Psoas muscle (tissue), 8 donors: ENCODE results near the gene CRTAP. TPM values are rescaled to one million over a fixed set of nuclear protein-coding genes. Genes with fewer than 3 reads are reported as not detected.
"Not testable (repeated sequence)": the region's sequence is repeated elsewhere in the genome, so short reads cannot be mapped to it uniquely, and the experiment has no call there.

ENCODE experiments used
- ATAC-seq, 4 donors: fragments of 200-7000 bp; cut with Tn5 transposase; one replicate each; pipeline ENCODE4 v1.9.1; 2020; ENCODE audit warnings: moderate library complexity in 3 of 4, mild to moderate bottlenecking in 2 of 4
- DNase-seq, 2 donors: peaks; one replicate each; pipeline ENCODE4 v3.0.0-alpha.2; 2020
- H3K27ac ChIP-seq: fragments of 200-600 bp; one replicate; pipeline ENCODE4 v1.8.0; 2022
- H3K27me3 ChIP-seq, 3 donors: fragments of 200-600 bp in 1 of 3; one replicate each; pipeline versions ENCODE4 v1.6.1 to v1.8.0; 2013 to 2022; ENCODE audit warnings: low read length in 2 of 3, mild to moderate bottlenecking in 2 of 3, moderate library complexity in 1 of 3; ENCODE audit not compliant: insufficient read depth in 3 of 3
- H3K36me3 ChIP-seq, 2 donors: fragments of 200-600 bp in 1 of 2; one replicate each; pipeline versions ENCODE4 v1.6.1 to v1.8.0; 2013 to 2022; ENCODE audit warnings: low read depth in 1 of 2, mild to moderate bottlenecking in 1 of 2, moderate library complexity in 1 of 2; ENCODE audit not compliant: insufficient read depth in 1 of 2
- H3K4me1 ChIP-seq: fragments of 200-600 bp; one replicate; pipeline ENCODE4 v1.8.0; 2022
- H3K4me3 ChIP-seq: fragments of 200-600 bp; one replicate; pipeline ENCODE4 v1.8.0; 2022; ENCODE audit warnings: mild to moderate bottlenecking
- H3K9me3 ChIP-seq: fragments of 200-600 bp; one replicate; pipeline ENCODE4 v1.8.0; 2022
- WGBS, 3 donors: extraction: QIAGEN DNeasy Blood & Tissue Kit; methylation state at CpG; one replicate each; pipeline versions ENCODE4 v1.1.6 to v1.1.7; 2013; 5-methylcytosine and 5-hydroxymethylcytosine counted together
- intact Hi-C, 2 donors: fragments of 100-400 bp; cut with DNase I; formaldehyde crosslinking; loops; one replicate each; pipeline versions ENCODE4 v1.11.0 to v1.14.2; 2022
- polyA plus RNA-seq, 3 donors: library from polyadenylated mRNA; stranded (reverse); fragments of 200-250 nt; gene quantifications; one replicate each; pipeline ENCODE4 v1.2.3, GENCODE V29; 2013
- total RNA-seq, 4 donors: library from RNA; stranded (reverse); fragmentation: NEBNext Ultra II Directional in 2 of 4; extraction: Animal tissue kit (Norgen Biotek cat#: 25700) in 2 of 4; gene quantifications; one replicate each; pipeline versions ENCODE4 v1.2.1 to v1.2.4, GENCODE V29; 2021 to 2023
- TF ChIP-seq, protein P1 (sequence below): fragments of 200-600 bp; IDR thresholded peaks from one replicate; pipeline ENCODE4 v1.8.0; 2022; ENCODE audit warnings: antibody characterized with exemption
- donor health status: healthy with polysubstance abuse.
- donor health status: DM: no; HTN: no; CAD: no; lungs with moderate emphysema.
- donor health status: Bipolar disorder and iron deficiency.
- donor health status: healthy.
- donor health status: DM: yes; HTN: yes; CAD: no.
- donor health status: DM: no; HTN: no; CAD: no.
- donor health status: DM: no; HTN: no; CAD: no.
- donor health status: DM: yes; HTN: yes; CAD: no.

CRTAP gene
- total and polyA plus RNA-seq, 7 donors: 24.9 to 80.8 (median 56.3) TPM

DNA sequence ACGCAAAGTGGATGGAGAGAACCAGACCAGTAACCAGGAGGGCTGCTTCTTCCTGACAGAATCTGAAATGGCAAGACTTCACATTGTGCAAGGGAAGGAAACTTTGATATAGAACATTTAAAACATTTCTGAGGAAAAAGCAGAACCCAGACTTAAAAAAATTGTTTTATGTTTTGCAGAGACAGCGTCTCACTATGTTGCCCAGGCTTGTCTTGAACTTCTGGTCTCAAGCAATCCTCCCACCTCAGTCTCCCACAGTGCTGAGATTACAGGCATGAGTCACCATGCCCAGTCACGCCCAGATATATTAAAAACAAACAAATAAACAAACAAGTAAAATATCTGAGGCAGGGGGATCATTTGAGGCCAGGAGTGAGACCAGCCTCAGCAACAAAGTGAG lies 46.2 kb downstream of the CRTAP start:
- ATAC-seq: no peak
- H3K36me3 ChIP-seq: no peaks in the 10 kb centered on the region
- TF ChIP-seq, protein P1, sequence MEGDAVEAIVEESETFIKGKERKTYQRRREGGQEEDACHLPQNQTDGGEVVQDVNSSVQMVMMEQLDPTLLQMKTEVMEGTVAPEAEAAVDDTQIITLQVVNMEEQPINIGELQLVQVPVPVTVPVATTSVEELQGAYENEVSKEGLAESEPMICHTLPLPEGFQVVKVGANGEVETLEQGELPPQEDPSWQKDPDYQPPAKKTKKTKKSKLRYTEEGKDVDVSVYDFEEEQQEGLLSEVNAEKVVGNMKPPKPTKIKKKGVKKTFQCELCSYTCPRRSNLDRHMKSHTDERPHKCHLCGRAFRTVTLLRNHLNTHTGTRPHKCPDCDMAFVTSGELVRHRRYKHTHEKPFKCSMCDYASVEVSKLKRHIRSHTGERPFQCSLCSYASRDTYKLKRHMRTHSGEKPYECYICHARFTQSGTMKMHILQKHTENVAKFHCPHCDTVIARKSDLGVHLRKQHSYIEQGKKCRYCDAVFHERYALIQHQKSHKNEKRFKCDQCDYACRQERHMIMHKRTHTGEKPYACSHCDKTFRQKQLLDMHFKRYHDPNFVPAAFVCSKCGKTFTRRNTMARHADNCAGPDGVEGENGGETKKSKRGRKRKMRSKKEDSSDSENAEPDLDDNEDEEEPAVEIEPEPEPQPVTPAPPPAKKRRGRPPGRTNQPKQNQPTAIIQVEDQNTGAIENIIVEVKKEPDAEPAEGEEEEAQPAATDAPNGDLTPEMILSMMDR: no peak
- 86 to 92% (median 88%) methylated on average over 3 of the region's 3 CpGs for WGBS, 3 donors
- intact Hi-C loops: no loop called here
- H3K4me1 ChIP-seq: no peaks in the 10 kb centered on the region
- H3K27ac ChIP-seq: no peak overlapping the region
- H3K27me3 ChIP-seq: no peaks in the 10 kb centered on the region
- DNase-seq: no peak
- H3K9me3 ChIP-seq: no peaks in the 10 kb centered on the region
- no peak overlapping the region for H3K4me3 ChIP-seq

GRCh38 chr3:33162621-33163020 lies 48.8 kb downstream of the CRTAP start:
- WGBS, 3 donors: 35 to 57% (median 36%) methylated on average over 5 of the region's 5 CpGs
- not testable (repeated sequence) for DNase-seq

DNA sequence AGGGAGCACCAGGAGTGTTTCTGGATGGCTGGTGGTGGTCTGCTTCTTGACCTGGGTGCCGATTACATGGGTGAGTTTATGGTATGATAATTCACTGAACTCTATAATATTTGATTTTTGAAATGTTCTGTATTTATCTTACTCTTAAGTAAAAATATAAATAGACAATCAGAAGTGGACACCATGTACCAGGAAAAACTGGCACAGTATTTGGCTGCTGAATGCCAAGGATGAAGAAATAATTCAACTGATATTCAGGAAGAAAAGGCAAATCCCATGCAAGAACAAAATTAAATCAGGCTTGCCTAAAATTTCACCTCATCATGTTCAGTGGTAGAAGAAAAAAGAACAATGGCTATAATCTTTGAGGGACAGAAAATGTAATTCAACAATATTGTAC lies 51.6 kb downstream of the CRTAP start:
- Histone ChIP-seq H3K4me1 (no peaks in the 10 kb centered on the region), H3K27me3 (no peaks in the 10 kb centered on the region), H3K27ac (no peak overlapping the region), H3K36me3 (no peaks in the 10 kb centered on the region), H3K9me3 (no peaks in the 10 kb centered on the region), H3K4me3 (no peak overlapping the region)
- WGBS, 3 donors: 73 to 97% (median 86%) methylated on average over 1 of the region's 1 CpG
- no peak for DNase-seq
- TF ChIP-seq, protein P1: no peak
- intact Hi-C loops: no loop called here
- ATAC-seq: no peak

More at GRCh38 chr3:33162621-33163020, 48.8 kb downstream of the CRTAP start:
- H3K36me3 ChIP-seq, H3K4me1 ChIP-seq, H3K4me3 ChIP-seq, H3K27me3 ChIP-seq, intact Hi-C loops, H3K27ac ChIP-seq, H3K9me3 ChIP-seq: not testable (repeated sequence)
- peak in 2 of 4 donors; percentile 59 to 61 for ATAC-seq

DNA sequence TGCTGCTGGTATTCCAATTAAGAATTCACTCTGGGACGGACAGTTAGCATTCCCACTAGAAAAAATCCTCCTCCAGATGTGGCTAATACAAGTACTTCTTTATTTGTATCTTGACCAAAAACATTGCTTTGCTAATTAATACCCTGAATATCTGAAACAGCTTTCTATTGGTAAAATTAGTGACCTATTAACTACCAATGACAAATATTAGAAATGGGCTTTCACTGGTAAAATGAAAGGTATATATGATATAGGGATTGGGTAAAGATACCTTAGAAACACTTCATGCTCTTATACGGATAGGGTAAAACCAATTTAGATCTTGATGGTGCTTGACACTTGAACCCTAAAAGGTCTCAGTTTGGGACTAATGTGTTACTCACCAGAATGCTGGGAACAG lies 52.3 kb downstream of the CRTAP start:
- H3K27ac ChIP-seq: no peak overlapping the region
- H3K4me1 ChIP-seq: no peaks in the 10 kb centered on the region
- TF ChIP-seq, protein P1: no peak
- WGBS, 3 donors: 56 to 66% (median 61%) methylated on average over 2 of the region's 2 CpGs
- intact Hi-C loops: no loop called here
- no peak for ATAC-seq
- no peaks in the 10 kb centered on the region for H3K36me3 ChIP-seq
- no peaks in the 10 kb centered on the region for H3K27me3 ChIP-seq
- H3K4me3 ChIP-seq: no peak overlapping the region
- DNase-seq: no peak
- no peaks in the 10 kb centered on the region for H3K9me3 ChIP-seq

- intact Hi-C loops: no loop called here
- H3K27ac ChIP-seq: no peak overlapping the region
Measured at GRCh38 chr3:33167284-33167683, 53.5 kb downstream of the CRTAP start.

More at GRCh38 chr3:33167284-33167683, 53.5 kb downstream of the CRTAP start:
- Histone ChIP-seq H3K4me1 (no peaks in the 10 kb centered on the region), H3K9me3 (no peaks in the 10 kb centered on the region), H3K27me3 (no peaks in the 10 kb centered on the region), H3K36me3 (no peaks in the 10 kb centered on the region), H3K4me3 (no peak overlapping the region)
- ATAC-seq (no peak), DNase-seq (no peak)
- WGBS, 3 donors: 78 to 82% (median 82%) methylated on average over 3 of the region's 3 CpGs
- TF ChIP-seq, protein P1: no peak
